GM12801 (cell line): ENCODE measurements around the gene ADGRD1.

Experiments used
- TF ChIP-seq, protein P1 (sequence below): IDR thresholded peaks from one replicate; pipeline ENCODE4 v1.5.1; 2011; ENCODE audit warnings: control low read depth; ENCODE audit not compliant: insufficient read length; ENCODE audit errors: extremely low read depth

Gene ADGRD1

DNA sequence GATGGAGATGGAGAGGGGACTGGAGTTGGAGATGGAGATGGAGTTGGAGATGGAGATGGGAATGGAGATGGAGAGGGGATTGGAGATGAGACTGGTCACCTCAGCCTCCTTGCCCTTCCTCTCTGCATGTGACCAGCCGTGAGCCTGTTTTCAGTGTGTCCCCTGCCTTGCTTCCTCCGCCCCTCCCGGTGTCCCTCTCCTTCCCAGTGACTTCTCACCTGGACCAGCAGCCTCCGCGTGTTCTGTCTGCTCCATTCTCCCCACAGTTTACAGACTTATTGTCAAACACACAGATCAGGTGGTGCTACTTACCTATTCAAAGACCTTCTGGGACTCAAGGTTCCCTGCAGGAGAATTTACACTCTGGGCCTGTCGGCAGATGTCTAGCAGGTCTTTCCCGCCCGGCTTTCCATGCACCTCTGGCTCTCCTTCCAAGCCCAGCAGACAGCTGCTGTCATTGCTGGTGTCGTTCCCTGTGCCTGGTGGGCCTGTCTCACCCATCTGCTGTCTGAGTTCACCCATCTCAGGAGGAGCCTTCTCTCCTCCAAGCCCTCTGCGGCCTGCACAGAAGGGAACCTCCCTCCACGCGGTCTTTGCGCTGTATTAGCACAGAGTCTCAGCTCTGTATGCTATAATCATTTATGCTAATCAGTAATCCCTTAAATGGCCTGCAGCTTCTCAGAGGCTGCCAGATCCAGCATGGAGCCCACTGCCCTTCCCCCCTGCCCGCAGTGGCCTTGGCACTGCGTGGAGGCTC lies 62.1 kb downstream of the ADGRD1 start:
- TF ChIP-seq, protein P1, sequence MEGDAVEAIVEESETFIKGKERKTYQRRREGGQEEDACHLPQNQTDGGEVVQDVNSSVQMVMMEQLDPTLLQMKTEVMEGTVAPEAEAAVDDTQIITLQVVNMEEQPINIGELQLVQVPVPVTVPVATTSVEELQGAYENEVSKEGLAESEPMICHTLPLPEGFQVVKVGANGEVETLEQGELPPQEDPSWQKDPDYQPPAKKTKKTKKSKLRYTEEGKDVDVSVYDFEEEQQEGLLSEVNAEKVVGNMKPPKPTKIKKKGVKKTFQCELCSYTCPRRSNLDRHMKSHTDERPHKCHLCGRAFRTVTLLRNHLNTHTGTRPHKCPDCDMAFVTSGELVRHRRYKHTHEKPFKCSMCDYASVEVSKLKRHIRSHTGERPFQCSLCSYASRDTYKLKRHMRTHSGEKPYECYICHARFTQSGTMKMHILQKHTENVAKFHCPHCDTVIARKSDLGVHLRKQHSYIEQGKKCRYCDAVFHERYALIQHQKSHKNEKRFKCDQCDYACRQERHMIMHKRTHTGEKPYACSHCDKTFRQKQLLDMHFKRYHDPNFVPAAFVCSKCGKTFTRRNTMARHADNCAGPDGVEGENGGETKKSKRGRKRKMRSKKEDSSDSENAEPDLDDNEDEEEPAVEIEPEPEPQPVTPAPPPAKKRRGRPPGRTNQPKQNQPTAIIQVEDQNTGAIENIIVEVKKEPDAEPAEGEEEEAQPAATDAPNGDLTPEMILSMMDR = no peak

DNA sequence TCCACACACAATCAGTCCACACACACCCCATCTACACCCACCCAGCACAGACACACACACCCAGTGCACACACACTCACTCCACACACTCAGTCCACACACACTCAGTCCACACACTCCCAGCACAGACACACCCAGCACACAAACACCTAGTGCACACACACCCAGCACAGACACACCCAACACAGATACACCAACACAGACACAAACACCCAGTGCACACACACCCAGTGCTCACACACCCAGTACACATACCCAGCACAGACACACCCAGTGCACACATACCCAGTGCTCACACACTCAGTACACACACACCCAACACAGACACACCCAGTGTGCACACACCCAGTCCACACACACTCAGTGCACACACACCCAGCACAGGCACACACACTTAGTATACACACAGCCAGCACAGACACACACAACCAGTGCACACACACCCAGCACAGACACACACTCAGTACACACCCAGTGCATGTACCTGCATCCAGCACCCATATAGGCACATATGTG lies 63.8 kb downstream of the ADGRD1 start:
- TF ChIP-seq, protein P1 = no peak

DNA sequence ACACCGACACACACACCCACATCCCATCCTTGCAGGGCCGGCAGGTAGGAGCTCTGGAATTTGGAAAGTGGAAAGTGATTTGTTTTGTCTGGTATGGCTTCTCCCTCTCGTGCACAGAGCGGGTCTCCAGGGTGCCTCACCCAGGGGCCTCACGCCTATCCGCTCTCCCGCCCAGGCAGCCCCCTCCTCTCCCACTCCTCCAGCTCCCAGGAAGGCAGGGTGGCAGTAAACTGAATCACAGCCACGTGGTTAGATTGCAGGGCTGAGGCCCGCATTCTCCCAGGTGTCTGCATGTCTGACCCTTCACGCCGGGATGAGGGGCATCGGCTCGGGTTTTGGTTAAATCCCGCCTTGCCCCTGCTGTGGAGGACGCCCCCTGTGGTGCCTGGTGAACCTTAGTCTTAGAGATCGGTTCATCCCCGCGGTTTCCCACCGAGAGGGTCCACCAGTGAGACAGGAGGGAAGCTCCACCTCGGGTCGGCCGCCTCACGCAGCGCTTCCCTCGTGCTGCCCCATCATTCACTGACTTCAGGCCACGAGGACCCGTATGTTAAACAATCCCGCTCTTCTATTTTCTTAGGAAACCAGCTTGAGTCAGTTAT lies 64.4 kb downstream of the ADGRD1 start:
- TF ChIP-seq, protein P1 = no peak

DNA sequence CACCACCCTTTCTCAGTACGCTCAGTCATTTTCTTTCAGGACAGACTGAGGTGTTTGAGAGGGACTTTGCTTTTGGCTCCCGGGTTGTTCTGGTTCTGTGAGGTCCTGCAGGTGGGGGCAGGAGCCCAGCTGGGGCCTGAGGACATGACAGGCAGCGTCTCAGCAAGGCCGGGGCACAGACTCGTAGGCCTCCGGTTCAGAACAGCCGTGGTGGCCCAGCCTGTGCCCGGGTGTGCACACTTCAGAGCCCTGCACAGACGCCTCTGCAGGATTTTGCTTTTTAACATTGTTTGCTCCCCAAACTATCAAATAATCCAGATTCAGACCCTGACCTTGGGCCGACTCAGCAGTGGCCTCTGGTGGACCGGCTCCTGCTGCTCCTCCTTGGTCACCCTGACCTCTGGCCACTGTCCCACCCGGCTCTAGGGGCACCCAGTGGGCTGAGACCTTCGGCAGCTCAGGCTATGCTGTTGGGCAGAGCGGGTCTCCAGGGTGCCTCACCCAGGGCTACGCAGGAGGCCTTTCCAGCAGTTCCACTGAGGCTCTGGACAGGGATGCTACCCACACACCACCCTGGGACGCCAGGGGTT lies 65.2 kb downstream of the ADGRD1 start:
- TF ChIP-seq, protein P1 = no peak

DNA sequence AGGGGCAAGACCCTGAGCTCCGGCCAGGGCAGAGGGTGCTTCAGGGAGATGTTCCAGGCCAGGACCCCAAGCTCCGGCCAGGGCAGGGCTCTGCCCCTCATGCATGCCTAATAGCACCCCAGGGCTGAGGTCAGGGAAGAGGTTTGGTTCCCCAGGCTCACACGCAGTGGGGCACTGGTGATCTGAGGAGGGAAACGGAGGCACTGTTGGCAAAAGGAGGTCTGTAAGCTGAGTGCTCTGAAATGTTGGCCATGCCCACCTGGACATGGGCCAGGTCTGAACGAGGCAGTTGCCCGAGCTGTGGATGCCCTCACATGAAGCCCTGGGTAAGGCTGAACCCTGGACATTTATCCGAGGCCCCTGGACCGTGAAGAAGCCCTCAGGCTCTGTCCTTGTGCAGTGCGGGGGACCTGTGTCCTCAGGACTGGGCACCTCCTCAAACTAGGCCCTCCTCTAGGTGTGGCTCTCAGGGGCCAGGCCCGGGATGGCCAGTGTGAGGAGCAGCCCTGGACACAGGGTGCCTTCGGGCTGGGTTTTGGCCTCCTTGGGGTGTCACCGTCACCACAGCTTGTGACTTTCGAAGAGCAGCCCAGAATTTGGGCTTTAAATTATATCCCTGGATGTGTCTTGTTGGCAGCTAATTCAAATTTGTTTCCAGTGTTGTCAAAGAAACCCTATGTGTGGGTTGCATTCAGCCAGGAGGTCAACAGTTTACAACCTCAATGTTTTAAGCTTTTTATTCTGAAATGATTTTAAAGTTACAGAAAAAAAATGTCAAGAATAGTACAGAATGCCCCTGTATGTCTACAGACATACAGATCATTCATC lies 66.8 kb downstream of the ADGRD1 start:
- TF ChIP-seq, protein P1 = no peak

DNA sequence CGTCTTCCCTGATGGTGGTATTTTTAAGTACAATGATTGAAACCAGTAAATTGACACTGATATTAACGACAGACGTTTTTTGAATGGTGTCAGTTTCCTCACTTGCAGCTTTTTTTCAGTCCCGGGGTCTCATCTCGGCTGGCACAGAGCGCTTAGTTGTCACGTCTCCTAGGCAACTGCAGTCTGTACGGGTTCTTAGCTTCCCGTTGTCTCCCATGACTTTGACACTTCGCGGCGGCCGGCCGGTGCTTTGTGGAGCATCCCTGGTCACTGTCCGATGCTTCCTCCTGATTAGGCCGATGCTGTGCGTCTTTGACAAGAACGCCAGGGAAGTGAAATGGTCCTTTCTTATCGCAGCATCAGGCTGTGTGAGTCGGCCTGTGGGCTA lies 67.4 kb downstream of the ADGRD1 start:
- TF ChIP-seq, protein P1 = no peak

DNA sequence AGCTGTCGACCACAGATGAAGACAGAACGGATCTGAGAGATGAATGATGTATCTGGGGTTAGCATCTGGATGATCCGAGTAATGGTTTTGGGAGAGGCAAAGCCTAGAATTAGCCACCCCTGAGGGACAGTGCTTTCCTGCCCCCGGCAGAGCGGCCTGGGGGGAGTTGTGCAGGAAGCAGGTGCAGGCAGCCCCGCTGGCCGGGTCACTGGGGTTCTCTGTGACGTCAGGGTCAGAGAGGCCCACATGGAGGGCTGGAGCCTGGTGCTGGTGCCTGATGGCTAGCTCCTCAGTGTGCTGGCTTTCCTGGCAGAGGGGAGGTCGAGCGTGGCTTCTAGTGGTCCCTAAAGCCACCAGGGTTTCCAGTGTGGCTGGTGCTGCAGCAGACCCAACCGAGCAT lies 70.3 kb downstream of the ADGRD1 start:
- TF ChIP-seq, protein P1 = no peak
